ENCODE results near the gene LANCL3.
A peak's percentile ranks its signal among the peaks of the same experiment; 100 is the strongest.

LANCL3 gene

DNA sequence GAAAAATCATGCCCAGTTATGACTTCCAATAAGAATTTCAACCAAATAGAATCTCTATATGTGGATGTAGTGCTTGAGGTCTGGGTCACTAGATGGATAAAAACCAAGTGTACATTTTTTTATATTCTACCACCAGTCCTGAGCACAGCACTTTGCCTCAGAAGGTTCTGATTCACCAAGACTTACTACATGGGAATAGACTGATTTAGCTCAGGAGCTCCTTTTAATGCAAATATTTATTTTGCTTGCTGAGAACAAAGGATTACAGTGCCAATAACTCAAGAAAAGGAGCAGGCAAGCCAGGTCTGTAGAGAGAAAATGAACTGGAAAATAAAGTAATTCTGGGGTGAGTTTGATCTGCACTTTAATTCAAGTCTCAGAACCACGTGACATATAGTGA, 107.8 kb downstream of the LANCL3 start:
- Histone ChIP-seq H3K4me3 (ENCODE audit: extremely low read depth, insufficient read depth, low read length, poor library complexity, severe bottlenecking) (no peak overlapping the region), H3K4me1 (ENCODE audit: control insufficient read depth, insufficient read depth, low read length, poor library complexity, severe bottlenecking) (no peaks in the 10 kb centered on the region), H3K36me3 (ENCODE audit: control insufficient read depth, insufficient read depth, low read length) (no peaks in the 10 kb centered on the region), H3K9me3 (ENCODE audit: control insufficient read depth, low read length) (no peaks in the 10 kb centered on the region), H3K27ac (ENCODE audit: low read depth, low read length, severe bottlenecking) (no peak overlapping the region)
- WGBS, 2 experiments (ENCODE audit: insufficient coverage in 2 of 2): no CpG with 5 or more reads among the region's 1 CpG

DNA sequence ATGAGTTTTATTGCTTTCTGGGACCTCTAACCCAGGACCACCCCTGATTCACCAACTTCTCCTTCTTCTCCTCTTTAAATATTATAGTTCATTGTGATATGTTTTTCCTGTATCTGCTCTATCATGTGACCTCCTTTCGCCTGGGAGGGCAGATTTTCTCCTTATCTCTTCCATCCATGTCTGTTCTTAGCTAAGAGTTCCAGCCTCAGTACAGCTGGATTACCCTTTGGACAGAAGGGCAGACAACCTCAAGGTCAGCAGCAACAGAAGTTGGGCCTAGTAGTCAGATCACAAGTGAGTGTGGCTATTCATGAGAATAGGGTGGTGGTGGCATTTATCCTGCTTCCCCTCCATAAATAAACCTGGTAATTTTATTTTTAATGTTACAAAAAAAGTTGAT, 108.4 kb downstream of the LANCL3 start:
- H3K36me3 ChIP-seq (ENCODE audit: control insufficient read depth, insufficient read depth, low read length): no peaks in the 10 kb centered on the region
- H3K9me3 ChIP-seq (ENCODE audit: control insufficient read depth, low read length): no peaks in the 10 kb centered on the region
- peaks cover 4% of the 10 kb centered on the region for H3K4me1 ChIP-seq (ENCODE audit: control insufficient read depth, insufficient read depth, low read length, poor library complexity, severe bottlenecking)
- WGBS, 2 experiments (ENCODE audit: insufficient coverage in 2 of 2): no CpG with 5 or more reads among the region's 1 CpG
- H3K4me3 ChIP-seq (ENCODE audit: extremely low read depth, insufficient read depth, low read length, poor library complexity, severe bottlenecking): no peak overlapping the region
- H3K27ac ChIP-seq (ENCODE audit: low read depth, low read length, severe bottlenecking): no peak overlapping the region

DNA sequence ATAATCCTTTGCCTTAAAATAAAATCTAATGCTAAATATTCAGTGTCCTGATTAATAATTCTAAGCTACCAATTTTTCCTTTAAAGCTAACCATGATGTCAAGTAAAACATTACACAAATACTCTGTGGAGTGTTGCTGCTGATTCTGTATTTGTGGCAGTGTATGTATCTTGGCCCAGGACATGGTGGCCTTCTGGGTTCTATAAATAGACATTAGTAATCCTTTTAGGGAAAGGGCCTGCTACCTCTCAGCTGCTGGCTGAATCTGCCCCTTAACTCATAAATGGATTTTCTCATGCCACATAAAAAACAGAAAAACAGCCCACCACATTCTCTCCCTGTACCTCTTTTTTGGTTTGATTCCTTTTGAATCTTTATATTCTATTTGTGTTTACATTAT, 113.0 kb downstream of the LANCL3 start:
- H3K36me3 ChIP-seq (ENCODE audit: control insufficient read depth, insufficient read depth, low read length): no peaks in the 10 kb centered on the region
- no peaks in the 10 kb centered on the region for H3K9me3 ChIP-seq (ENCODE audit: control insufficient read depth, low read length)
- H3K27ac ChIP-seq (ENCODE audit: low read depth, low read length, severe bottlenecking): peak overlapping the region; percentile 10
- H3K4me1 ChIP-seq (ENCODE audit: control insufficient read depth, insufficient read depth, low read length, poor library complexity, severe bottlenecking): peaks cover 6% of the 10 kb centered on the region
- H3K4me3 ChIP-seq (ENCODE audit: extremely low read depth, insufficient read depth, low read length, poor library complexity, severe bottlenecking): no peak overlapping the region

DNA sequence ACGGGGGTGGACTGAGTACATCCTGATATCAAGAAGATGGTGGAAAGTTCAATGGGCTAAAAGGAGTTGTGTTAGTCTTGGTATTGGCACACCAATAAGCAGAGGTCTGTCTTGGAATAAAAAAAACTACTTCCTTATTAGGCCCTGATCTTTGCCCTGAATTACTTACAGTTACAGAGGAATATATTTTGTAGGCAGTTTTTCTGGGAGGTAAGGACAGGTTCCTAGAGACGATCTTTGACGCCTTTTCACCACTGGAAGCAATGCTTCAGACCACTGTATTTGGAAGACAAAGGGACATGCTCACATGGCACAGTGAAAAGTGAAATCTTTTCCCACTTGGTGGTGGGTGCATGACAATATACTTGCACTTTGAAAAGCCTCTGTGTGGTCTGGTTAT, 113.5 kb downstream of the LANCL3 start:
- H3K9me3 ChIP-seq (ENCODE audit: control insufficient read depth, low read length): no peaks in the 10 kb centered on the region
- H3K4me1 ChIP-seq (ENCODE audit: control insufficient read depth, insufficient read depth, low read length, poor library complexity, severe bottlenecking): peaks cover 6% of the 10 kb centered on the region
- no peak overlapping the region for H3K4me3 ChIP-seq (ENCODE audit: extremely low read depth, insufficient read depth, low read length, poor library complexity, severe bottlenecking)
- no peak overlapping the region for H3K27ac ChIP-seq (ENCODE audit: low read depth, low read length, severe bottlenecking)
- WGBS, 2 experiments (ENCODE audit: insufficient coverage in 2 of 2): 10% methylated on average over 2 of the region's 3 CpGs; no CpG with 5 or more reads in 1 of the 2 experiments
- no peaks in the 10 kb centered on the region for H3K36me3 ChIP-seq (ENCODE audit: control insufficient read depth, insufficient read depth, low read length)

DNA sequence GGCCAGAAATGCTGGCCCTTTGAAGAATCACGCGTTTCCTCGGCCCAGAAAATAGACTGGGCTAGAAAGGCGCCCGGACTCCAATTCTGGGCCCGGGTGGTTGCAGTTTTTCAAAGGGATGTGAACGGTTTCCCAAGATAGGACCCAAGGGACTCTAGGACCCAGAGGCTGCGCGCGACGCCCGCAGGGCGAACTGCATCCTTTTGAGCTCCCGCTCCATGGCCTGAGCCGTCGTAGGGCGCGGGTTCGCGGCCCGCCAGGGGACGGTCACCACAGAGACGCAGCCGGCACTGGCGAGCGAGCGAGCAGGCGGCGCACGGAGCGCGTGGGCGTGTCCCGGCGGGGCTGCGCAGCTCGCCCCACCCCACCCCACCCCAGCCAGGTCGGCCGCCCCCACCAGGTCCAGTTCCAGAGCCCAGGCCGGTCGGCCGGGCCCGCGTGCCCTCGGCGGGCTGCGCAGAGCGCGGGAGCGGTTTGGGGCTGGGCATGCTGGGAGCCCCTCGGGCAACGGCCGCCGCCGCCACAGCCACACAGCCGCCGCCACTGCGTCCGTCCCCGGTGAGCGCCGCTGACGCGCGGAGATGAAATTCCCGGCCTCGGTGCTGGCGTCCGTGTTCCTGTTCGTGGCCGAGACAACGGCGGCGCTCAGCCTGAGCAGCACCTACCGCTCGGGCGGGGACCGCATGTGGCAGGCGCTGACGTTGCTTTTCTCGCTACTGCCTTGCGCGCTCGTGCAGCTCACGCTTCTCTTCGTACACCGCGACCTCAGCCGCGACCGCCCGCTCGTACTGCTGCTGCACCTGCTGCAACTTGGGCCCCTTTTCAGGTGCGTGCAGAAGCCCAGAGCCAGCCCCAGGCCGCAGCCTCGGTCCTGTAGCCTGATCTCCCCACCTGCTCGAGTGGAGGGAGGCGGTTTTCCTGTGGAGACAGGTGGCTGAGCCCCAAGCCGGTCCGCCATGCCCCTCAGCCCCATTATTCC, 114.2 kb downstream of the LANCL3 start, which contains the start of gene XK:
XK (plus strand) TSS at position 411 of the 979 bp plus-strand sequence; CDS start at position 582, 171 bp downstream.
- Histone ChIP-seq H3K4me3 (ENCODE audit: extremely low read depth, insufficient read depth, low read length, poor library complexity, severe bottlenecking) (peak within 1 kb of the TSS; percentile 31), H3K36me3 (ENCODE audit: control insufficient read depth, insufficient read depth, low read length) (no peaks in the 10 kb centered on the region), H3K27ac (ENCODE audit: low read depth, low read length, severe bottlenecking) (no peak within 1 kb of the TSS), H3K9me3 (ENCODE audit: control insufficient read depth, low read length) (no peaks in the 10 kb centered on the region), H3K4me1 (ENCODE audit: control insufficient read depth, insufficient read depth, low read length, poor library complexity, severe bottlenecking) (peaks cover 6% of the 10 kb centered on the region)
- WGBS, 2 experiments (ENCODE audit: insufficient coverage in 2 of 2): 3 to 4% methylated on average over 37 to 56 of the region's 100 CpGs

DNA sequence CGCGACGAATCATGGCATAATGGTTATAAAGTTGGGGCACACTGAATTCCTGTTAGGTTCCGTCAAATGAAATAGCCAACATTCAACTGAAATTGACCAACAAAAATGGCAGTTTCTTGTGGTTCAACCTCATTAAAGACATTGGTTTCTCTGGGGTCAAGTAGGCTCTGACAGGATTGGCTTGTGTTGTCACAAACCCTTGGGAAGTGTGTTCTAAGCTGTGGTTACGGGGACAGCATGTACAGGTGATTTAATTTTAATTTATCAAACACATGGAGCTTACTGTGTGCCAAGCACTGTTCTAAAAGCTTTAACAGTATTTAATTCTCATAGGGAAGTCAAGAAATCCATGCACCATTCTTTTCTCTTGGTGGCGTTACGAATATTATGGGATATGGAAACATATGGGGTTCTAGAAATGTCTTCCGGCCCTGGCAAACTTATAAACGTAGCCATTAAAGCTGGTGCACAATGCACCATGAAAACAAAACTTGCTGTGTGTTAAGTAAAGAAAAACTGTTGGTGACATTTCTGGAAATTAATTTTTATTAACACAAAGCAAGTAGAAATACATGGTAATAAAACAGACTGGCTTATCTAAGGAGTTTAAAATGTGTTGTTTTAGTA, 115.0 kb downstream of the LANCL3 start:
- Histone ChIP-seq H3K27ac (ENCODE audit: low read depth, low read length, severe bottlenecking) (no peak overlapping the region), H3K4me3 (ENCODE audit: extremely low read depth, insufficient read depth, low read length, poor library complexity, severe bottlenecking) (no peak overlapping the region), H3K4me1 (ENCODE audit: control insufficient read depth, insufficient read depth, low read length, poor library complexity, severe bottlenecking) (peaks cover 6% of the 10 kb centered on the region), H3K9me3 (ENCODE audit: control insufficient read depth, low read length) (no peaks in the 10 kb centered on the region), H3K36me3 (ENCODE audit: control insufficient read depth, insufficient read depth, low read length) (no peaks in the 10 kb centered on the region)
- WGBS, 2 experiments (ENCODE audit: insufficient coverage in 2 of 2): no CpG with 5 or more reads among the region's 9 CpGs

DNA sequence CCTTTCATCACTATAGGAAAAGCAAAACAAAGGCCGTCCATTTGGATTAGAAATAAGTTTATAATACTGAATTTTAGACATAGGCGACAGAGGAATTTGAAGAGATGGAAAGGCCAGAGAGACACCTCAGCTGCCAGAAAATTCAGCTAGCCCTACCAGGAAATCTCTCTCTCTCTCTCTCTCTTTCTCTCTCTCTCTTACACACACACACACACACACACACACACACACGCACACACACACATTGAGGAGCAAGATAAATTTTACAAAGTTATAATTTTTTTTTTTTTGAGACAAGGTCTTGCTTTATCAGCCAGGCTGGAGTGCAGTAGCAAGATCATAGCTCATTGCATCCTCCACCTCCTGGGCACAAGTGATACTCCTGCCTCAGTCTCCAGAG, 115.5 kb downstream of the LANCL3 start:
- Histone ChIP-seq H3K27ac (ENCODE audit: low read depth, low read length, severe bottlenecking) (no peak overlapping the region), H3K4me3 (ENCODE audit: extremely low read depth, insufficient read depth, low read length, poor library complexity, severe bottlenecking) (no peak overlapping the region), H3K36me3 (ENCODE audit: control insufficient read depth, insufficient read depth, low read length) (no peaks in the 10 kb centered on the region), H3K9me3 (ENCODE audit: control insufficient read depth, low read length) (no peaks in the 10 kb centered on the region), H3K4me1 (ENCODE audit: control insufficient read depth, insufficient read depth, low read length, poor library complexity, severe bottlenecking) (peaks cover 6% of the 10 kb centered on the region)
- no CpG with 5 or more reads among the region's 3 CpGs for WGBS, 2 experiments (ENCODE audit: insufficient coverage in 2 of 2)

DNA sequence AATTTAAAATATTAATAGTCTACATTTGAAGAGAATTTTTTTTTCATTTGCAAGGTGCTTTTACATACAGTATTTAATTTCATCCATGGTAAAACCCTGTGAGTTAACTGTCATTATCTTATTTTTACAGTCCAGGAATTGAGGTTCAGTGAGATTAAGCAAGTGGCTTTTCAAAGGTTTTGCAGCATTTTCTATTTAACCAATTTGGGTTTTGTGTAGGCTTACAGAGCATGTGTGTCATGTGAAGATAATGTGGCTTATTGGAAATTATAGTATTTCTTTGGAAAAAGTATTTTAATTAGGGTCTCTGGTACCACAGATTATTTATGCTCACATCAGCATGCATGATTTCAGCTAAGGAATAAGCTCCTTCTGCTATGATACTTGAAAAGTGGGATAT, 118.7 kb downstream of the LANCL3 start:
- no peaks in the 10 kb centered on the region for H3K4me1 ChIP-seq (ENCODE audit: control insufficient read depth, insufficient read depth, low read length, poor library complexity, severe bottlenecking)
- H3K36me3 ChIP-seq (ENCODE audit: control insufficient read depth, insufficient read depth, low read length): no peaks in the 10 kb centered on the region
- H3K4me3 ChIP-seq (ENCODE audit: extremely low read depth, insufficient read depth, low read length, poor library complexity, severe bottlenecking): no peak overlapping the region
- H3K9me3 ChIP-seq (ENCODE audit: control insufficient read depth, low read length): no peaks in the 10 kb centered on the region
- no peak overlapping the region for H3K27ac ChIP-seq (ENCODE audit: low read depth, low read length, severe bottlenecking)

DNA sequence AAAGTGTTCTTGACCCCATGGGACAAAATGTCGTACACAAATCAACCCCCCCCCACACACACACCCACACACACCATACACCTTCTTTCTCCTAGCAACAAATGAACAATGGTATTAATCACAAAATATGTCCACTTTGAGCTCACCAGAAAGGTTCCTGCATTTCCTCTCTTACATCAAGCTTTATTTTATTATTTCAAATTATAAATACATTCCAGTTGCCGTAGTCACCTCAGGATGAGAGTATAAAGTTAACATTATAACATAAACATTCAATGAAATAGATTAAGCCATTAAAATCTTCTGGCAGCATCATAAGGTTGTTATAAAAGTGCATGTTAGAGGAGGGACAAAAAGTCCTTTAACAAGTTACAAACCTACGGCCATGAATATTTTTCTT, 121.5 kb downstream of the LANCL3 start:
- no peaks in the 10 kb centered on the region for H3K36me3 ChIP-seq (ENCODE audit: control insufficient read depth, insufficient read depth, low read length)
- no peaks in the 10 kb centered on the region for H3K9me3 ChIP-seq (ENCODE audit: control insufficient read depth, low read length)
- H3K4me1 ChIP-seq (ENCODE audit: control insufficient read depth, insufficient read depth, low read length, poor library complexity, severe bottlenecking): no peaks in the 10 kb centered on the region
- no peak overlapping the region for H3K4me3 ChIP-seq (ENCODE audit: extremely low read depth, insufficient read depth, low read length, poor library complexity, severe bottlenecking)
- H3K27ac ChIP-seq (ENCODE audit: low read depth, low read length, severe bottlenecking): no peak overlapping the region
- no CpG with 5 or more reads among the region's 3 CpGs for WGBS, 2 experiments (ENCODE audit: insufficient coverage in 2 of 2)

DNA sequence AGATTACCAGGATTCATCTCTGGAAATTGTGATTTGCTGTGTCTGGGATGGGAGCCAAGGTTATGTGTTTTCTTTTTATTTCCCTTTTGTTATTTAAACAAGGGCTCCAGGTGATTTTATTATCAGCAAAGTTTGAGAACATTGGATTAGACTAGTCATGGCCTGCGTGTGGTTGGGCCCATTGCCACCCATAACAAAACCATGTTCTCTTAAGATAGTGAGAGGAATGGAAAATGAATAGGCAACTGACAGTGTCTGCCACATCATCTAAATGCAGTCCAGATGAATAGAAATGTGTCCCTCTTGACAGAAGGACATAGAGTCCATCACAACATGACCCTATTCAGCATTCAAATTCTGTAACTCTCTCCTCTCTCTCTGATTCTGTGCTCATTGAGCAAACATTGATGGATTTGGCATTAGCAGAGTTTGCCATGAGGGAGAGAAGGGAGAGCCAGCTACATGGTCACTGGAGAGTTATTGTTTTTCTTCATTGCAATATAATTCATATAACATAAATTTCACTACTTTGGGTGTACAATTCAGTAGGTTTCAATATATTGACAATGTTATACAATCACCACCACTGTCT, 125.8 kb downstream of the LANCL3 start:
- H3K4me1 ChIP-seq (ENCODE audit: control insufficient read depth, insufficient read depth, low read length, poor library complexity, severe bottlenecking): no peaks in the 10 kb centered on the region
- no CpG with 5 or more reads among the region's 1 CpG for WGBS, 2 experiments (ENCODE audit: insufficient coverage in 2 of 2)
- H3K9me3 ChIP-seq (ENCODE audit: control insufficient read depth, low read length): no peaks in the 10 kb centered on the region
- no peak overlapping the region for H3K4me3 ChIP-seq (ENCODE audit: extremely low read depth, insufficient read depth, low read length, poor library complexity, severe bottlenecking)
- H3K27ac ChIP-seq (ENCODE audit: low read depth, low read length, severe bottlenecking): no peak overlapping the region
- H3K36me3 ChIP-seq (ENCODE audit: control insufficient read depth, insufficient read depth, low read length): no peaks in the 10 kb centered on the region
